SHP77 (cell line): Measurements from ENCODE around the gene PRR23E.

Source experiments
- DNase-seq, 2 experiments: peaks; one replicate each; lab custom pipeline; 2025; lab: John Stamatoyannopoulos, UW

The PRR23E gene

GRCh38 chr3:127226946-127227842 lies 34.3 kb downstream of the PRR23E start:
- DNase-seq: peak; percentile 21 to 53

GRCh38 chr3:127228866-127229265 lies 35.9 kb downstream of the PRR23E start:
- no peak for DNase-seq

- no peak for DNase-seq
Measured at GRCh38 chr3:127233371-127233770, 40.4 kb downstream of the PRR23E start.

GRCh38 chr3:127234778-127235177 lies 41.8 kb downstream of the PRR23E start:
- no peak for DNase-seq

GRCh38 chr3:127235706-127236105 lies 42.8 kb downstream of the PRR23E start:
- DNase-seq: no peak

GRCh38 chr3:127237835-127238234 lies 44.9 kb downstream of the PRR23E start:
- no peak for DNase-seq

GRCh38 chr3:127238602-127239001 lies 45.7 kb downstream of the PRR23E start:
- no peak for DNase-seq

GRCh38 chr3:127247292-127247691 lies 54.4 kb downstream of the PRR23E start:
- DNase-seq: no peak
